Vagina (tissue), 2 donors: ENCODE data around the gene GJB4.

Source experiments
- CTCF ChIP-seq, 3 experiments: fragments of 450-650 bp in 2 of 3; fragments of 200-600 bp in 1 of 3; sonication (generic) in 1 of 3; IDR thresholded peaks; one replicate each; pipeline ENCODE4 v1.5.1; 2017 to 2019; ENCODE audit warnings: antibody characterized with exemption in 3 of 3, mild to moderate bottlenecking in 2 of 3, moderate library complexity in 2 of 3
- POLR2AphosphoS5 ChIP-seq, 2 donors: sonication (generic); formaldehyde crosslinking; IDR thresholded peaks; one replicate each; pipeline ENCODE4 v1.9.0; 2017; ENCODE audit warnings: antibody characterized with exemption in 2 of 2, mild to moderate bottlenecking in 2 of 2, low read depth in 1 of 2; ENCODE audit not compliant: insufficient read depth in 1 of 2

GRCh38 chr1:34742667-34743270, 16.8 kb upstream of the GJB4 start:
- TF ChIP-seq CTCF (IDR thresholded peaks at IDR 0.05), result peak; percentile 70 to 87 (median 71)
- TF ChIP-seq POLR2AphosphoS5 (IDR thresholded peaks at IDR 0.05; ENCODE audit: insufficient read depth in 1 of 2, low read depth in 1 of 2), result no peak
